ENCODE measurements around the gene CARF.

The CARF gene

DNA sequence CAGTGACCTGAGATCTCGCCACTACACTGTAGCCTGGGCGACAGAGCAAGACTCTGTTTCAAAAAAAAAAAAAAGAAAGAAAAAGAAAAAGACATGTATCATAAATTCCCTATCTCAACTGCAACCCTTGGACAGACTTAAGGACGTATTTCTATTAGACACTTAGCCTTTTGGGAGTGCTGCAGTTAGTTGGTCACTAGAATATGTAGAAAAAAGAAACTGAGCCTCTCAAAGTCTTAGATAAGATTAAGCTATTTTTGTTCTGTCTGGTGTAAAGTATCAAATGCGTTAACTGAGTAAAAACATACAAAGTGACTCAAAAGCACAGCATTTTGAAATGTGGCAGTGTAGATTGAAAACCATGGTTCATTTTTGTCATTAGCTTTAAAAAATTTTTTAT is 109.9 kb downstream of the CARF start:
- DNase-seq, result no peak

- no peak for DNase-seq
These were observed 110.7 kb downstream of the CARF start for GRCh38 chr2:203022751-203023150.

DNA sequence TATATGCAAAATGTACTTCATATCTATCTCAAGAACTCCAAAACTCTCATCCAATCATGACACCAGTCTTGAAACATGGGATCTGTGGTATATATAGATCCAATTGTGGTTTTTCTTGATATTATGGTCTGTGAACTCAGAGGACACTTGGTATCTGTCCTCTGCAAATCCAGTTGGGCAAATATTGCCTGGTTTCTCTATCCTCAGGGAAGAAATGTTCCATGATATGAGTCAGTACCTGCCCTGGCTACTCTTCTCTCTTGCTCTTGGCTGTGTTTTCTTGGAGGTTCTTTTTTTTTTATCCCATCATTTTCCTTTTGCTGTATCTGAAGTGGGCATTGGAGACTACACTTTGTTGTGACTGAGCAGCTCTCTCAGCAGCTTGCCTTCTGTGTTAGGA is 113.5 kb downstream of the CARF start:
- no peak for DNase-seq

DNA sequence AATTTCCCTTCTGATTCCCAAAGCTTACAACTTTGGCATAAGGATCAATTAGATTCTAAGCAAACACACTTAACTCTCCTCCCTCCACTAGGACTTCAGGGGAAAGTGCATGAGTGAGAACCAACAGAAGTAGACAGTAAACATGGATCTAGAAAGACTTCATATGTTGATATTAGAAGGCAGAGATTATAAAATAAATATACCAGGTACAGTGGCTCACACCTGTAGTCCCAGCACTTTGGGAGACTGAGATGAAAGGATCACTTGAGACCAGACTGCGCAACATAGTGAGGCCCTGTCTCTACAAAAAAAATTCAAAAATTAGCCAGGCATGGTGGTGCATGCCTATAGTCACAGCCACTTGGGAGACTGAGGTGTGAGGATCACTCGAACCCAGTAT is 118.5 kb downstream of the CARF start:
- no peak for DNase-seq

- DNase-seq, result no peak
These were observed 118.9 kb downstream of the CARF start for GRCh38 chr2:203030991-203031390.

GRCh38 chr2:203033395-203033794 is 121.3 kb downstream of the CARF start:
- no peak for DNase-seq

DNA sequence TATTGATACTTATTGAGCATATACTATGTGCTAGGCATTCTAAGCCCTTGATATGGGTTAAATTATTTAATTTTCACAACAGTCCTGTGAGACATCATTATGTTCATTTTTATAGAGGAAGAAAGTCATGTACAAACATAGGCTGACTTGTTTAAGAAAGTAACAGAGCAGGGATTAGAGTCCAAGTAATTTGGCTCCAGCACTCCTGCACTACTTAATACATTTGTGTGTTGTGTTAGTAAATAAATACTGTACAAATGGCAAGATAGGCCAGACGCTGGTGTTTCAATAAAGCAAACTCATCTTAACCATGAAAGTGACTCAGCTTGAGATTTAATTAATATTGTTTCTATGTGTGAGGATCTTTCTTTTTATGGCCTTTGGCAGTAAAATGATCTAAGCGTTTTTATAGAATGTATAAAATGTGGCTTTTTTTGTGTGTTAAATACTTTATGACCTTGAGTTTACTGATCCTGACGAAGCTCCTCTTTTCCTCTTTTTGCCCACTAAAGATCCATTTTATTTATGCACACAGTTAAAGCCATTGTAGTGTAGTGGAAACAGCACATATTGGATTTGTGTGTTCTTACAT is 123.9 kb downstream of the CARF start:
- DNase-seq, result no peak
